ENCODE results near the gene SORBS1.

DNA sequence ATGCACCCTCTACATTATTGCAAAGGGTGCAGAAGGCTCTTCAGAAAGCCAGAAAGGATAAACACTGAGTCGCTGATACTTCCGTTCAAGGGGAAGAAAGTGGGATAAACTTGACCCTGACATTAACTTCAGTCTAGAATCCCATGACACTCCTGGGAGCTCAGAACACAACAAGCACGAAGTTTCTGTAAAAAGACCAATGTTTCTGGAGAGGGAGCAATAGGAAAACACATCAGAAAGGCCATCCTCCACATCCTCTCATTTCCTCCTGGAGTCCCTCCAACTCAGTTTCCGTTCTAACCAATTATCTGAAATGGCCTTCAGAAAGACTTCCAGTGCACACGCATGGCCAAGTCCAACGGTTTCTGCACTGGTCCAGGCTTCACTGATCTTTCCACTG is 113.5 kb downstream of the SORBS1 start:
- TF ChIP-seq GATA2 (IDR thresholded peaks at IDR 0.05; ENCODE audit: insufficient read depth, insufficient read length, low read depth, low read length) (peak; percentile 53), POLR2A (IDR thresholded peaks at IDR 0.05; ENCODE audit: low read depth, low read length) (no peak), EZH2 (IDR thresholded peaks at IDR 0.05; ENCODE audit: borderline replicate concordance, low read depth, low read length, severe bottlenecking) (no peak), POLR2AphosphoS5 (IDR thresholded peaks at IDR 0.05; ENCODE audit: insufficient read depth, low read depth, low read length) (no peak), MAX (IDR thresholded peaks at IDR 0.05; ENCODE audit: insufficient read depth, insufficient read length) (no peak), FOS (IDR thresholded peaks at IDR 0.05; ENCODE audit: borderline replicate concordance, insufficient read depth, low read length) (no peak), JUN (IDR thresholded peaks at IDR 0.05; ENCODE audit: borderline replicate concordance, insufficient read depth, insufficient read length, low read depth) (no peak)
- TF ChIP-seq, protein P1, sequence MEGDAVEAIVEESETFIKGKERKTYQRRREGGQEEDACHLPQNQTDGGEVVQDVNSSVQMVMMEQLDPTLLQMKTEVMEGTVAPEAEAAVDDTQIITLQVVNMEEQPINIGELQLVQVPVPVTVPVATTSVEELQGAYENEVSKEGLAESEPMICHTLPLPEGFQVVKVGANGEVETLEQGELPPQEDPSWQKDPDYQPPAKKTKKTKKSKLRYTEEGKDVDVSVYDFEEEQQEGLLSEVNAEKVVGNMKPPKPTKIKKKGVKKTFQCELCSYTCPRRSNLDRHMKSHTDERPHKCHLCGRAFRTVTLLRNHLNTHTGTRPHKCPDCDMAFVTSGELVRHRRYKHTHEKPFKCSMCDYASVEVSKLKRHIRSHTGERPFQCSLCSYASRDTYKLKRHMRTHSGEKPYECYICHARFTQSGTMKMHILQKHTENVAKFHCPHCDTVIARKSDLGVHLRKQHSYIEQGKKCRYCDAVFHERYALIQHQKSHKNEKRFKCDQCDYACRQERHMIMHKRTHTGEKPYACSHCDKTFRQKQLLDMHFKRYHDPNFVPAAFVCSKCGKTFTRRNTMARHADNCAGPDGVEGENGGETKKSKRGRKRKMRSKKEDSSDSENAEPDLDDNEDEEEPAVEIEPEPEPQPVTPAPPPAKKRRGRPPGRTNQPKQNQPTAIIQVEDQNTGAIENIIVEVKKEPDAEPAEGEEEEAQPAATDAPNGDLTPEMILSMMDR (IDR thresholded peaks at IDR 0.05; ENCODE audit: extremely low read depth in 1 of 2, insufficient read depth in 1 of 2, low read depth in 1 of 2, low read length in 2 of 2): no peak

Data from endothelial cell of umbilical vein (primary cell).